HG03442 (cell line): ENCODE measurements around the gene ZDHHC6.
A peak's percentile ranks its signal among the peaks of the same experiment; 100 is the strongest.
"Not testable (repeated sequence)": the region's sequence is repeated elsewhere in the genome, so short reads cannot be mapped to it uniquely, and the experiment has no call there.

Experiments used
- ATAC-seq: cut with Tn5 transposase; IDR thresholded peaks from one replicate; pipeline ENCODE4 v1.9.1; 2021; ENCODE audit warnings: mild to moderate bottlenecking, moderate library complexity; ENCODE audit not compliant: unreplicated experiment

Gene ZDHHC6, protein sequence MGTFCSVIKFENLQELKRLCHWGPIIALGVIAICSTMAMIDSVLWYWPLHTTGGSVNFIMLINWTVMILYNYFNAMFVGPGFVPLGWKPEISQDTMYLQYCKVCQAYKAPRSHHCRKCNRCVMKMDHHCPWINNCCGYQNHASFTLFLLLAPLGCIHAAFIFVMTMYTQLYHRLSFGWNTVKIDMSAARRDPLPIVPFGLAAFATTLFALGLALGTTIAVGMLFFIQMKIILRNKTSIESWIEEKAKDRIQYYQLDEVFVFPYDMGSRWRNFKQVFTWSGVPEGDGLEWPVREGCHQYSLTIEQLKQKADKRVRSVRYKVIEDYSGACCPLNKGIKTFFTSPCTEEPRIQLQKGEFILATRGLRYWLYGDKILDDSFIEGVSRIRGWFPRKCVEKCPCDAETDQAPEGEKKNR

DNA sequence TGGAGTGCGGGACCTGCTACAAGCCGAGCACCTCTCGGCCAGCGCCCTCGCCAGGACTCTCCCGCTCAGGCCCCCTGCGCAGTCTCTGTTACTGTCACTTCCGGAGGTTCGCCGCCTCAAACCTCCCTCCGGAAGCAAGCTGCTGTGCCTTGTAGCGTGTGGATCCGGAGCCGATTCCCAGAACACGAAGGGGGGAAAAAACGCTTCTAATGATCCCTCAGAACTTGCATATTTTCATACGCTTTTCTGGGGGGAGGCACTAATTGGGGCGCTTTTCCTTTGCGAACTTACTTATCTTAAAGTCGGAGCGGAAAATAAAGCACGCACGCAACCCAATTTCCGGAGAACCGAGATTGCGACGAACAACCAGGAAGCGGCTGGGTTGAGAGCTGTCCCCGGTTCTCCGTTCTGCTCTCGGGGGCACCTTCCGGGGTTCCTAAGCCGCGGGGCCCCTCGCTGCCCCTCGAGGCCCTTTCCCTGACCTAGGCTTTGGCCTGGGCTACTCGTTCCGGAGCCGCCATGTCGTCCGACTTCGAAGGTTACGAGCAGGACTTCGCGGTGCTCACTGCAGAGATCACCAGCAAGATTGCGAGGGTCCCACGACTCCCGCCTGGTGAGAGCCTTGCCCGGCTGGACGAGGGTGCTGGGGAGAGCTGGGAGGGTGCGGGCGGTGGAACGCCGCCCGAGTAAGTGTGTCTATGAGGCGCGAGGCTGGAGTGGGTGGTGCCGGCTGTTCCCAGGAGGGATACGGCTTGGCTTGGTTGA is at the start of gene ZDHHC6, which contains the start of gene VTI1A:
TSS of gene ZDHHC6 (minus strand) at position 60 of the 765 bp plus-strand sequence. CDS start 1,478 bp downstream, outside the sequence.
TSS of gene VTI1A (plus strand) at position 361 of the 765 bp plus-strand sequence. CDS start at position 520, 159 bp downstream.
- ATAC-seq = peak; percentile 90

DNA sequence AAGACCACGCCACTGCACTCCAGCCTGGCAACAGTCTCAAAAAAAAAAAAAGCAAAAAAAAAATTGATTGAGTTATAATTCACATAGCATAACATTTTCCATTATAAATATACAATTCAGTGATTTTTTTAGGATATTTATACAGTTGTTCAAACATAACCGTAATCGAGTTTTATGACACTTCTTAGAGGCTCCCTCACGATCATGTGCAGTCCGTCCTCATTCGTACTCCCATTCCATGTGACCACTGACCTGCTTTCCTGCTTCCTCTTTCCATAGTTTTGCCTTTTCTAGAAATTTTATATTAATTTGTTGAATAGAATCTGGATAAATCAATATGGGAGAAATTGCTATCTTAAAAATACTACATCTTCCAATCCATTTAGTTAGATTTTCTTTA is 46.0 kb upstream of the ZDHHC6 start:
- no peak for ATAC-seq

DNA sequence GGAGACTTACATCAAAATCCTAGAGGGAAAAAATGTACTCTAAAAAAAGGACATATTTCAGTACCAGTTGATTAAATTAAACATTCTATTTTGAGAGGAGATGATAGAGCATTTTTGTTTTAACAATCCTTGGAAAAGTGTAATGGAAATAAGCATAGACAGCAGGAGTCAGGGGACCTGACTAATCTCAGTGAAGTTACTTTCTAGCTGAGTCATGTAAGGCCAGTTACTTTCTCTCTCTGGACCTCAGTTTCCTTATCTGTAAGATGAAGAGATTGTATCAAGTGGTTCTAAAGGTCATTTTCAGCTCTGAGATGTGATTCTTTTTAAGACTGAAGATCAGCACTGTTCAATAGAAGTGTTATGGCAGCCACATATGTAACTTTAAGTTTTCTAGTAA is 44.4 kb upstream of the ZDHHC6 start:
- ATAC-seq = no peak

DNA sequence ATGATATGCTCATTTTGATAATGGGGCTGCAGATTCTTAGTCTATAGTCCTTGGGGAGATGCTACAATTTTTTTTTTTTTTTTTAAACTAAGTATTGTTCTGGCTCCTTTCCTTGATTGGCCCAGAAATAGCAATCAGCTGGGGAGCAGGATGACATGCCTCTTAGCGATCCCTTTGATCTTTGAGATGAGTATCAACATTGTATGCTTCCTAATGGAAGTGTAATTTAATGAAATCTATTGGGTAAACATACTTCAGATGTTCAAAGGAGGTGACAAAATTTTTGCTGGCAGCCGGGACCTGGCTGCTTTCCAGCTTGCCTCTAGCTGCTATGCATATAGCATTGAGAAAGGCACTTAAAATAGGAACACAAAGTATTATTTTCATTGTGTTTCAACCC is 43.8 kb upstream of the ZDHHC6 start:
- no peak for ATAC-seq

DNA sequence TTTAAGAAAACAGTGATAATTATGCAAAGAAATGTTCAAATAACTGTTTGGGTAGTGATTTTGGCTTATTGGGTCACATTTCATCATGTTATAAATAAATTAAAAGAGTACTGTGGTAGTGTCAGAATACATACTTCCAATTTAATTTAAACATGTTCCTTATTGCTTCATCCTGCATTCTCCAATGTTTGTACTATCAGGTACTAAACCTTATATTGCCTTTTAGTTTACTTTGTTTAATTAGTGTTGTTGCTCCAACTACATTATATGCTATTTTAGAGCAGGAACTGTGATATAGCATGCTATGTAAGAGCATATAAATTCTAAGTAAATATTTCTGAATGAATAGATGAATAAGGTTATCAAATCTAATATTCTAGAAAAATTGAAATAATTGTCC is 41.2 kb upstream of the ZDHHC6 start:
- ATAC-seq = no peak

DNA sequence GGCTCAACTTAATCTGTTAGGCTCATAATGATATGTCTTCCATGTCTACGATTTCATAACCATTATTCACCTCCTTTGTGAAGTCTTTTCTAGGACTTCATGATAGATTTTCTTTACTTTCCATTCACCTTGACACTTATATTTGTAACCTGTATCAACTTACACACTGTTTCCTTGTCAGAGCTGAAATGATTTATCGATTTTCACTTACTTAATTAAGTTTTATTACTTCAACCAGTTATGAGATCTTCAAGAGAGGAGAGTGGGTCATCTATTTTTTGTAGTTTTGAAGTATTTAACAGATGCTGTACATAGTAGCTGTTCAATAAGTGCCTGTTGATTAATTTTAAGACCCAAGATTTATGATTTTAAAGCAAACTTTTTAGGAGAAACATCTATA is 37.7 kb upstream of the ZDHHC6 start:
- no peak for ATAC-seq

DNA sequence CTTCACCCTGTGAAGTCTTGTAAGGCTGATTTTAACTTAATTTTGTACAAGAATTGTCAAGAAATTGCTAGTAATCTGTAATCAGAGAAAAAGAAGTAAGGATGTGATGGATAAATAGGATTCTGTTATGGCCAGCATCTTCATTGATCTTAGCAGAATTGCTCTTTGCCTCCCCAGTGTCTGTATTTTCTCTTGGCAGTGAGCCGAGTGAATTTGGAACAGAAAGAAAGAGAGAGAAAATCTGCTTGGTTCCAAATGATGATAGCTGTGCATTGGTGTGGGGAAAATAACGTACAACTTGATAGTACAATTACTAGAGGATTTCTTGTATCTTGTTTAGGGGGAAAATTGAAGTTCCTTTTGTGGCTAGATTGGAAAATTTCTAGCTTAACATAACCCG is 34.9 kb upstream of the ZDHHC6 start:
- ATAC-seq = no peak

DNA sequence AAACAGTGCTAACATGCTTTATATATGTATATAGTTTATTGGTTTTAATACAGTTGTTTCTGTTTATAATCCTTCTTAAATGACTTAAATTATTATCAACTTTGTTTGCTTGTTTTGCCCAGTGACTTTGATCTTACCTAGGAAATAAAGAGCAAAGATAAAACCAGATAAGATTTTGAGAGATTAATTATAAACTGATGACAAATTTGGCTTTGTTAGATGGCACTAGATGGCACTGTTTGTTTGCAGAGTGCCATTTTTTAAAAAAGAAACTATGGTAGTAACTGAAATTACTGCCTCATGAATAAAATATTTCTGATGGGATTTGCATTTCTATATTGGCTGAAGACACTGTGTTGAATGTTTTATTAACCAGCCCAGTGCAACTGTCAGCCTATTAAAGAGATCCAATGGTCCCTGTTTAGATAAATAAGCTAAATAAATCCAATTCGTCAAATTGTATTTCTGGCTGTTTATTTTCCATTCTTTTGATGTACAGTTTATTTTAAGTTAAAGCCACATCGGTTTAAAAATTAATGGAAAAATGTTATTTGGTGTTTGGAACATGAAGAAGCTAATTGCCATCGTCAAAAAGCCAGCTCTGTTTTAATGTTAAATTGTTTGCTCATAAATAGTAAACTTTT is 29.0 kb upstream of the ZDHHC6 start:
- ATAC-seq = no peak

DNA sequence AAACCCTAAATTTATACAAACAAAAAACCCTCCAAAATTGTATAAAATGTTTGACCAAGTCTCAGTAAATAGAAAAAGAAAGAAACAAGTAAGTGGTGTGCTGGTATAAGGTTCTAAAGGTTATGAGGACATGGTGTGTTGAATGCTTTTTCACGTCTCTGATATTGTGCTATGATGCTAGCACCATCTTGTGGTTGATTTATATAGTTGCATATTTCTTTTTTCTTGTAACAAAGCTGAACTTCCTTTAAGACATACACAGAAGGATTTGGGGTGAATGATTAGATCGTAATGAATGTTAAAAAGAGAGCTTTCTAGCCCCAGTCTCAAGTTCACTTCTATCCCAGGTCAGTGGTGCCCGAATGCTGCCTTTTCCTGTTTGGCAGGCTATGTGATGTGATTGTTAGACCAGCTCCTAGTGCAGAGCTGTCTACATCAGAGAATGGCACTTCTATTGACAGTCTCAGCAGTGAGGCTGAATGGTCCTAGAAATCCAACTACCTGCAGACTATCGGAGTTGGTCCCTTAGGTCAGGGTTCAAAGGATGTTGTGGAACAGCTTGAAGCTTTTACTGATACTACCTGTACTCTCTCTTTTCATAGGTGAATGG is 25.3 kb upstream of the ZDHHC6 start:
- peak; percentile 65 for ATAC-seq

DNA sequence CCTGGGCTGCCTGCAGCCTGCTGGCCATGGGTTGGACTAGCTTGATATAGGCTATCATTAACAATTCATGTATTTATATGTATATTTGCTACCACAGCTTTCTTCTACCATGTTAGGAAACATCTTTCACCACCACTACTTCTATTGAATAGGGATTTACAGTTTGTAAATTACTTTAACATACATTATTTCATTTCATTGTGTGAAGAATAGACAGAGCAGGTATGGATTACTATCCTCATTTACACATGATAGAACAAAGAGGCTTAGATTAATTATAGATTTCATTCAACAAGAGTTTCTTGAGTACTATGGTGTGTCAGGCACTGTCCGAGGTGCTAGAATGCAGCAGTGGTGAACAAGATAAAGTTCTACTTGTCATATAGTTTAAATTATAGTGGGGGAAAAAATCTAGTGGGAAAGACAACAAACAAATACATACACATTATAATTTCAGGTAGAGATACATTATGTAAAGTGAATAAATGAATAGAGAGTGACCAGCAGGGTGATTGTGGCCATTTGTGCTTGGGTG is 20.9 kb upstream of the ZDHHC6 start:
- no peak for ATAC-seq

DNA sequence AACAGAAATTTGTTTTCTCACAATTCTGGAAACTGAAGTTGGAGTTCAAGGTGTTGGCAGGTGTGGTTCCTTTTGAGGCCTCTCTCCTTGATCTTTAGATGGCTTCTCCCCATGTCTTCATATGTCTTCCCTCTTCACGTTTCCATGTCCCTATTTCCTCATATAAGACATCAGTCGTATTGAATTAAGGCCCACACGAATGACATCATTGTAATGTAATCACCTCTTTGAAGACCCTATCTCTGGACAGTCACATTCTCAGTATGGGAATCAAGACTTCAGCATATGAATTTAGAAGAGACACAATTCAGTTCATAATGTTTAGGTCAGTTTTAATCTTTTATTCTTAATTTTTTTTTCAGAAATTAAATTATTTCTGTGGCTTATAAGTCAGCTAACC is 20.1 kb upstream of the ZDHHC6 start:
- no peak for ATAC-seq

DNA sequence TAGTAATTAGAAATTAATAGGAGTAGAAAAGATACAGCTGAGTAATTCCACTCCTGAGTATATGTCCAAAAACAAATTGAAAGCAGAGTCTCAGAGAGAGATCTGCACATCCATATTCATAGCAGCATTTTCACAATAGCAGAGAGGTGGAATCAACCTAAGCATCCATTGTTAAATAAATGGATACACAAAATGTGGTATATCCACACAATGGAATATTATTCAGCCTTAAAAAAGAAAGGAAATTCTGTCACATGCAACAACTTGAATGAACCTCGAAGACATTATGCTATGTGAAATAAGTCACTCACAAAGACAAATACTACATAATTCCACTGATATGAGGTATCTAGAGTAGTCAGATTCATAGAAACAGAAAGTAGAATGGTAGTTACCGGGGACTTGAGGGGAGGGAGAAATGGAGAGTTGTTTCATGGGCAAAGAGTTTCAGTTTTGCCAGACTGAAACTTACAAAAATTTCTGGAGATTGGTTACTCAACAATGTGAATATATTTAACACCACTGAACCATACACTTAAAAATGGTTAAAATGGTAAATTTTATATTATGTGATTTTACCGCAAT is 18.7 kb upstream of the ZDHHC6 start:
- ATAC-seq = no peak

DNA sequence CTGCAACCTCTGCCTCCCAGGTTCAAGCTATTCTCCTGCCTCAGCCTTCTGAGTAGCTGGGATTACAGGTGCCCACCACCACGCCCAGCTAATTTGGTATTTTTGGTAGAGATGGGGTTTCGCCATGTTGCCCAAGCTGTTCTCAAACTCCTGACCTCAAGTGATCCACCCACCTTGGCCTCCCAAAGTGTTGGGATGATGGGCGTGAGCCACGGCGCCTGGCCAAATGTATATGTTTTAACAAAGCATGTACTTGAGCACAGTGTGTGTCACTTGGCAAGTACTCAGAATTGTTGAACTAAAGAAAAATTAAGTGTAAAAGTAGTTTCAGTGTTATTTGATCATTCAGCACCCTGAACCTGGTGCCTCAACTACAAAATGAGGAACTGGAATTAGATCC is 17.4 kb upstream of the ZDHHC6 start:
- ATAC-seq = not testable (repeated sequence)

DNA sequence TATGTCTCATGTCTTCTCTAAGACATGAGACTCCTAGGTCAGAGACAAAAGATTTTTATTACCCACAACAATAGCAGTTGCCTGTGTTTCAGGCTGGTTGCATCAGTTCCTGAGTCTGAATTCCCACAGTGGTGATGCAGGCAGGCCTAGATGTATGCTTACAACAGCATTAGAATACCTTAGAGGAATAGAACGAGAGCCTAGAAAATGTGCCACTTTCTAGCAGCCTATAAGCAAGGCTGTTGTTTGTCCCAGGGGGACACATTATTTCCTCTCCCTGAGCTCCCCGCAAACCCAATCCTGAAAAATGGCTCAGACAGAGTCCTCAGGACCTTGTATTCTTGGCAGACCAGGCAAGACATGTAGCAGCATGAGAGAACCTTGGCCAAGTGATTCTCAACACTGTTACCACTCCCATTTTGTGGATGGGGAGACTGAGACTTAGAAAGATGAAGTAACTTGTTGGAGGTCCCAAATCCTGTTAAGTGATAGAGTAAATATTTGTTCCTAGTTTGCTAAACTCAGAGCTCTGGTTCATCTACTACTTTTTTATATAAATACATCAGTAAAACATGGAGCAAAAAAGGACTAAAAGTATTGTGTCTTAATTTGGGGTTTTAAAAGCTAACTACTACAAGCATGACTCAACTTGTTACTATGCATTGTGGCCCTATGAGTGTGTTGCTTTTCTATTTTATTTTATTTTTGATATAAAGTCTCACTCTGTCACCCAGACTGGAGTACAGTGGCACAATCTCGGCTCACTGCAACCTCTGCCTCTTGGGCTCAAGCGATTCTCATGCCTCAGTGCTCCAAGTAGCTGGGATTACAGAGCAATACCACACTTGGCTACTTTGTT is 14.5 kb upstream of the ZDHHC6 start:
- no peak for ATAC-seq

DNA sequence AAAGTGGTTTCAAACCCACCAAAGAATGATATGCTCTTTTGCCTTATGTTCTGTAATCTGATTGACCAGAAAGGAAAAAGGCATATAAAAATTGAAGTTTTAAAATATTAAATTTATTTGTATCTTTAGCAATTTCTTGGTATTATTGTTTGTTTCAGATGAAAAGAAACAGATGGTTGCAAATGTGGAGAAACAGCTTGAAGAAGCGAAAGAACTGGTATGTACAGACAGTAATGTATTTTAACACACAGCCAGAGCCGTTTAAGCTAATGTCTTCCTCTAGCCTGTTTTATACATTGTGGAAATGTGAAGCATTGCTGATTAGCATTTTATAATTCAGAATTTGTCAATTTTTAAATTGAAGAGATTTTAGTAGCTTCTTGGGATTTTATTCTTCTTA is 13.7 kb upstream of the ZDHHC6 start:
- no peak for ATAC-seq

DNA sequence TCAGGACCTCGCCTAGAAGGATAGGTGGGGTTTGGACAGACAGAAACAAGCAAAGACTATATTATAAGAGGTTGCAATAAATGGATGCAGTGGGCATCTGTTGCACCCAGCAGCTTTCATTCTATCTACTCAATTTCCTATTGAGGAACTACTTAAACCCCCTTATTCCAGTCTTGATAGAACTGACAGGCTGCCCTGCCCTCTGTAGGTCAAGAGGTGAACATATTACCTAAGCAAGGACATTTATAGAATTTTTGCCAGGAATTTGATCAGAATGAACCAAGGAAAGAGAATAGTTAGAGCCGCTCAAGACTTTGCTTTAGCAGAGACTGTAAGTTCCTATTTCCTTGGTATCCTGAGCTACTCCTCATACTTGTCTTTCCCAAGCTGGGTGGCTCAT is 9.8 kb upstream of the ZDHHC6 start:
- ATAC-seq = no peak

DNA sequence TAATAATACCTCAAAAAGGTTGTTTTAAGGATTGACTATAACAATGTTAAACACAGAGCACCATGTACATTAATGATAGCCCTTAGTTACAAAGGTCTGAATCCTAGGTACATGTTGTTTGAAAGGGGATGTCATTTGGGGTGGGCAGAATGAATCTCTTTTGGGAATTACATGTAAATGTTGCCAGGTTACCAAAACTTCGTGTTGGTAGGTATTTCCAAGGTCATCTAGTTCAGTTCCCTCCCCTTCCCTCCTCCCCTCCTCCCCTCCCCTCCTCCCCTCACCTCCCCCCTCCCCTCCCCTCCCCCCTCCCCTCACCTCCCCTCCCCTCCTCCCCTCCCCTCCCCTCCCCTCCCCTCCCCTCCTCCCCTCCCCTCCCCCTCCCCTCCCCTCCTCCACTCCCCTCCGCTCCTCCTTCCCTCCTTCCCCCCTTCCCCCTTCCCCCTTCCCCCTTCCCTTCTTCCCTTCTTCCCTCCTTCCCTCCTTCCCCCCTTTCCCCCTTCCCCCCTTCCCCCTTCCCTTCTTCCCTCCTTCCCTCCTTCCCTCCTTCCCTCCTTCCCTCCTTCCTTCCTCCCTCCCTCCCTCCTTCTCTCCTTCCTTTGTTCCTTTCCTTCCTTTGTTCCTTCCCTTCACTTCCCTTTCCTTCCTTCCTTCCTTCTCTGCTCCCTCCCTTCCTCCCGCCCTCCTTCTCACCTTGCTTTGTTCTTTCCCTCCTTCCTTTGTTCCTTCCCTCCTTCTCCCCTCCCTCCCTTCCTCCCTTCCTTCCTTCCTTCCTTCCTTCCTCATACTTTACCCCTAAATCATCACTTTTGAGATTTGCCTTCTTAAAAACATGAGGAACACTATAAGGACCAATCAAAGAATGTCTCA is 8.4 kb upstream of the ZDHHC6 start:
- no peak for ATAC-seq

DNA sequence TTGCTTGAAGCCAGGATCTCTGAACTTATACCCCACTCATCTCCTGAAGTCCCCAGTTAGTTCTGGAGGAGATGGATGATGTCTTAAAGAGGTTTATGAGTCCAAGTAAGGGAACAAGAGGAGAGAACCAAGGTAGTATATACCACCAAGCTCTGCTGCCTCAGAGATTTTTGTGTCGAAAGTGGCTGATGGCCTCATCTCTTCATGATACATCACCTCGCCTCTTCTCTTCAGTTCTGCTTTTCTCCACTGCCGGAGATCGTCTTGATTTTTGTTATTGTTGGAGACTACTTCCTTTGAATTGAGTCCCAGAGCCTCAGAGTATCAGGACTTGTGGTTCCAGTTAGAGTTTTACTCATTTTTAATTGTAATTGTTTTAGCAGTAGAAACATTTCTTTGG is 2.2 kb upstream of the ZDHHC6 start:
- ATAC-seq = no peak

DNA sequence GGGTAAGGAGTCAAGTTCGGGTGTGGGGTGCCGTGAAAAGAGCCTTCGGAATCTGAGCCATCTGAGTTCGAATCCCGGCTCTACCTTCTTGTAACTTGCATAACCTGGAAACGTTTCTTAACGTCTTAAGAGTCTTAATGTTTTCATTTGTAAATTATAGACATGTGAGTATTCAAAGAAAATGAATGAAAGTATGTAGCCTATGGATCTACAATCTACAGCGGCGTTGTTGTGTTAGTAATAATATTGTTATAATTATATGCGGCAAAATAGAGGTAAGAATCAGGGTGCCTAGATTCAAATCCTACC is 860 bp upstream of the ZDHHC6 start:
- no peak for ATAC-seq
